ENCODE data around the gene IL5RA.

The IL5RA gene

DNA sequence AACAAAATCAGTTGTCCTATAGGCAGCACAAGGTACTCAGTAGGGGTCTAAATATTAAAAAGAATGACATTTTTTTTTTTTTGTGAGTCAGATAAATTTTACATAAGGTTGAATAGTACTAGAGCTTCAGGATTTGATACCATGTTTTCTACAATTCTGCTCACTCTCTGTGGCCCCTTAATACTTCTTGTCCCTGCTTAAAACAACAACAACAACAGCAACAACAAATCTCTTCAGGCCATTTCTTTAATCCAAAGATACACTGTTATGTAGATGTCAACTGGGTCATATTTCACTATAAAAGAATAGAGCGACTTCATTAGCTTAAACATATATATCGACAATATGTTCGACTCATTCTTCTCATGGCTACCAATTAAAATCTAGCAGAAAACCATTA, 3.0 kb downstream of the IL5RA start:
- no peak for DNase-seq

DNA sequence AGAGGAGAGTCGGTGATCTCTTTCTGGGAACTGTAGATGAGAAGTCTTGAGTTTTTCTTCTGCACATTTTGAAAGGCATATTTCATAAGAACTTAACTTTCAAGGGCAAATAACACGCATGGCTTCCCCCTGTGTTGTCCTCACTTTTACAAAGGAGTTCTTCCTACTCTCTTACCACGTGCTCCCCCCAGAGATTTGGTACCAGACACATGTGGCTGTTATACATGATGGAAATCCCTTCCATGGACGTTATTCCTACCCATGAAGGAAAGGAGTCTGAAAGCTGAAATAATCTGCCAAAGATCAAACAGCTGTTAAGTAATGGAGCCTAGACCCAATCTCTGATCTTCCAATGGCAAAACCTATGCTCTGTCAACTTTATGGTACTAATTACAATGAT, 4.4 kb downstream of the IL5RA start:
- DNase-seq, result no peak

DNA sequence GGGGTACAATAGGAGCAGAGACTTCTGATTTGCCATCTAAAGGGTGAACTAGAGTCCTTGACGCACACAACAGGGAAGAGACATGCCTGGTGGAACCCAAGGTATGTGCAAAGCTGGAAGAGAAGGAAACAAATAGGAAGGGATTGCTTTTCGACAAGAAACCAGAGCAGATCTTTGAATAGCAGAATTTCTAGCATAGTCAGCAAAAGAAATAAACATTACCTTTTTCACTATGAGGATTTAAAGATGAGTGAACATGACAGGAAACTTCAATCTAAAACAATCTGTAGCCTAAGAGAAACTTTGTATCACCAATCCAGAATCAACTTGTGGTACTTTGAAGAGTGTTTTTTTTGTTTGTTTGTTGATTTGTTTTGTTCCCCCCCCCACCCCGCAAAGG, 4.9 kb downstream of the IL5RA start:
- no peak for DNase-seq

DNA sequence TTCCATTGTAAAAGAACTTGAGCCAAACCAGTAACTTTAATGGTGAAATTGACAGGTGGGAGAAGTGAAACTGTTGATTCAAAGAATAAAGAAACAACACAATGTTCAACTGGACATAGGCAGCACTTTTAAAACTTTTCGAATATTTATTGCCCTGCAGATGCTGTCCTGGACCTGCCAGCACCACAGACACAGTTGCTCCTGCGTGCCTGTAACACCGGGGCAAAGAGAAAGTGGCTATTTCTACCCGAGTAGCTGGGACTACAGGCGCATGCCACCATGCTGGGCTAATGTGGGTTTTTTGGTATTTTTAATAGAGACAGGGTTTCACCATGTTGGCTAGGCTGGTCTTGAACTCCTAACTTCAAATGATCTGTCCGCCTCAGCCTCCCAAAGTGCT, 7.4 kb downstream of the IL5RA start:
- DNase-seq, result no peak

DNA sequence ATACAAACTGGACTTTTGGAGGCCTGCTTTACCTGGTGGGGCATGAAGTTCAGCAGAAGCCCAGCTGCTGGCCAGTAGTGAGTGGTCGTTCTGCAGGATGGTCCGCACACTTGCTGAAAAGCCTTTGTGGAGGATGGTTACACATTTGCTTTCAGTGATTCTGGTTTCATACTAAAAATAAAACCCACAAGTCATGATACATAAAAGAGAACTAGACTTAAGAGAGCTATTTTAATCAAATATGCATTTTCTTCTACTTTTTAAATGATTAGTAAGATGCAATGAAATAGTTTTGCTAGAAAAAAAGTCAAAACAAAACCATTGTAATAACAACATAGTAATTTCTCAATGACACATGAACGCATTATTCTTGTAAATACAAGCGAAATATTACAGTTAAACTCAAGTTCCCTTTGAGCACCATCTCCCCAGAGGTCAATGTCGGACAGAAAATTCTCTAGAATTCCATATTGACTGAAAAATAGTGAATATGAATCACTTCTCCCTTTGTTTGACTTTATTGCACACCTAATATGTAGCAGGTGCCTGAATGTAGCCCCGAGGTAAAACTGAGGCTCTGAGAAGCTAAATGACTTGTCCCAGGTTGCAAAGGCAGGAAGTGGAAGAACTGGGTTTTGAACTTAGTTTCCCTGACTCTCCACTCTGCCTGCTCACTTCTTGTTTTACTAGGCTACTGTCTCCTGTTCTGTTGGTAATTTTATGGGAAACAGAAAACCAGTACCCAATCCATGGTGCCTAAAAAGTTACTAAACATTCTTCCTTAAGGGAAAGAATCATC, 8.3 kb downstream of the IL5RA start:
- no peak for DNase-seq

DNA sequence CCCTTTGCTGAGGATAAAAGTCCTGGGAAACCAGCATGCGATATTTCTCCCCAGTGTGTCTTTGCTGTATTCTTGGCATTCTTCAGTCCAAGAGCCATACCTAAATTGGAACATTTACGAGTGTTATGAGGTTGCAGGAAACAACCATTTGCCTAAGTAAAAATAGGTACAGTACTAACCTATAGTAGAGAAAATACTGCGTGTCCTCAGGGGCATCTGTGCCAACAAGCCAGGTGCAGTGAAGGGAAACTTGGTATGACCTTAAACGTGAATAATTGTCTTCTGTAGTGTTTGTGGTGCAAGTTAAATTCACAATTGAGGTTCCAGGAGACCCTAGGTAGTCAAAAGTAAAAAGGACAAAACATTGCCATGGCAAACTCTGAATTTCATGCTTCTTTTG, 12.2 kb downstream of the IL5RA start:
- DNase-seq, result no peak

DNA sequence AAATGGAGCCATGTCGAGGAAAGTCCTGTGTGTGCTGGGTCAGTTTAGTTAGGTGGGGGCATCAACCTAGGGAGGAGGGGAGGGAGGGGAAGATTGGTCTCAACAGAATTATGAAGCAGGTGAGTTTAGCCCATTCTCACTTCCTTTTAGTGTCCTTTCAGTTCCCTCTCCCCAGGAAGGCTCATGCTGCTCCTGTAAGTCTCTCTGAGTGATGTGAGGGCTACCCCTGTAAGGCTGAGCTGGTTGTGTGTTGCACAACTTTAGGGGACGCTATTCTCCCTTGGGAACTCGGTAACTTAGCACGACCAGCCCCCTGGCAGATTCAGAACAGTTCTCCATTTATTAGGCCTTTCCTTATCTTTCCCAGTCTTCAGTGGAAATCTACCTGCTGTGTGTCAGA, 21.2 kb downstream of the IL5RA start:
- no peak for DNase-seq

DNA sequence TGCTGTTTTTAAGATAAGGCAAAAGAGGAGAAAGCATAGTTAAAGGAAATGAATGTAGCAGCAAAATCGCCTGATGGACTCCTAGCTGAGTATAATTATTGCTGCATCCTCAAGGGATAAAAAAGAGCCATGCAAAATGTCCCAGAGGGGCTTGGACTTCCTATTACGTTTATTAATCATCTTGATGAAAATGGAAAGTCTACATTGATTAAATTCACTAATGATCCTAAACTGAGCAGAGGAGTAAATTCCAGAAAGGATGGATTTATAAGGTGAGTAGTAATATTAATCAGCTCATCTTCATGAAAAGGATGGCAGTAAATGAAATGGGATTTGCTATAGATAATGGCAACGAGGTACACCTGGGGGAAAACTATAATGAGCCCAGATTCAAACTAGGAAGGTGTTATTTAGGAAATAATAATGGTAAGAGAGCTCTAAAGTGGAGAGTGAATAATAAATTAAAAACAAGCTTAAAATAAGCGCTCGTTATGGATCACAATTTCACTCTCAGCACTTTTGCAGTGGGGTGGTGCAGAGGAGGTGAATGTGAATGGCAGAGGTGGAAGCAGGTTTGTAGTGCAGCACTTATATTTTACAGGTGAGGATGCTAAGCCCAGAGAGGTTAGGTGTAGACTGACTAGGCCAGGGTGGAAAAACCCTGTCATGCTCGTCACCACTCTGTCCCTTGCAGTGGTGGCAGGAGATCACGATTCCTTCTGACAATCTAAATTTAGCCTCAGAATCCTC, 22.3 kb downstream of the IL5RA start:
- DNase-seq, result no peak

DNA sequence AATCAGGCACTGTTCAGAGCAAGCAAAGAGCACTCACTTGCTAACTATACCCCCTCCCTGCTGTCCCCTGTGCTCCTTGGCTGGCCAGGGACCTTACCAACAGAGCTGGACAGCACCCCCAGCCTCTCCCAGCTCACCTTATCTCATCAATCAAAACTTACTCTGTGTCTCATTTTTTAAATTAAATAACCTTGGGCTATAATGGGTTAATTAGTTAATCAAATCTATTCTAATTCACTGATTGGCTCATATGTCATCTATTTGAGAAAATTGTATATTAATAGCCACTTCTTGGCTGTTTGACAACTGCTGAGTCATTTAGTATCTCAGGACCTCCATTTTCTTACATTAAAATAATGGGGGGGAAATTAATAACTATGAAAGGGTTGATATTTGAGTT, 22.9 kb downstream of the IL5RA start:
- DNase-seq, result no peak

DNA sequence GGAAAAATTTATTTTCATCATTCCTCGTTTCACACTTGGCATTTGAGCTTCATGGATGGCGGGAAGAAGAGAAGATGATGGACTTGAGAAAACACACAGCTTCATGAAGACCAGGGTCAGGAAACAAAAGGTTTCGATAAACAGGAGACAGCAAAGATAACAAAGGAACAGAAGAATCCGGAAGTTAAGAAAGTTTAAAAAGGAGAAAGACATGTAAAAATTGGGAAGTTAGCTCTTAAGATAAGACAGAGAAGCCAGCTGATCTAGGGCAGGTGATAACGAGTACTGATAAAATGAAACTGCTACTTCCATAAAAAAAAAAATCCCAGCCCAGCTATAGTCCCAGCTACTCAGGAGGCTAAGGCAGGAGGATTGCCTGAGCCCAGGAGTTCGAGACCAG, 23.9 kb downstream of the IL5RA start:
- DNase-seq, result no peak

DNA sequence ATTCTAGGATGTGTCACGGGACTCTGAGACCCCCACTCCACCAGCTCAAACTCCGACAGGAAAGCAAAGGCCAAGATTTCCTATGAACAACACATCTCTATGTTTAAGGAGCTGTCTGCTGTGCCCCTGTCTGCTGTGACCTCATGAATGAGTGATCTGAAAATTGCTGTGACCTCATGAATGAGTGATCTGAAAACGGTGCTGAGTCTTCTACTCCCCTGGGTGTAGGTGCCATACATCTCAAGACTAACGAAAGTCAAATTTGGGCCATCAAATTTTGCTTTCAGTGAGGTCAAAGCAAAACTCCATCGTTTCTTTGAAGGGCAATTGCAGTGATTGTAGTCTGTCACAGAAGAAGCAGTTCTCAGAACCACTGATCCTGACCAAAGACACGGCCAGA, 24.4 kb downstream of the IL5RA start:
- no peak for DNase-seq

DNA sequence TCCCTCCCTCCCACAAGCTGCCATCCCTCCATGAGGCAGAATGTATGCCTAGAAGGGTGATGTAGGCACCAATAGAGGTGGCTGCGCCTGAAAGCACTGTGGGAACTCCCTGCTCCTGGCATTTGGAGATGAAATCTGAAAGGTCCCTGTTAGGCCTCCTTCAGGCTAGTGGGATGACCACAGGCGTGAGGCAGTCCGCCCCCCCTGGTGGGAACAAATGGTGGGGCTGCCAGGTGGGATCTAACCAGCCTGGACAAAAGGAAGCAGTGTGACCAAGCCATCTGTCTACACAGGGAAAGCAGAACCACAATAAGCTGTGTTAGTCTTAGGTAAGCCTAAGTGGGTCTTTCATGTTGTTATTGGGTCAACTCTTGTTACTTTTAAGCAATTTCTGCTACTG, 25.3 kb downstream of the IL5RA start:
- no peak for DNase-seq

DNA sequence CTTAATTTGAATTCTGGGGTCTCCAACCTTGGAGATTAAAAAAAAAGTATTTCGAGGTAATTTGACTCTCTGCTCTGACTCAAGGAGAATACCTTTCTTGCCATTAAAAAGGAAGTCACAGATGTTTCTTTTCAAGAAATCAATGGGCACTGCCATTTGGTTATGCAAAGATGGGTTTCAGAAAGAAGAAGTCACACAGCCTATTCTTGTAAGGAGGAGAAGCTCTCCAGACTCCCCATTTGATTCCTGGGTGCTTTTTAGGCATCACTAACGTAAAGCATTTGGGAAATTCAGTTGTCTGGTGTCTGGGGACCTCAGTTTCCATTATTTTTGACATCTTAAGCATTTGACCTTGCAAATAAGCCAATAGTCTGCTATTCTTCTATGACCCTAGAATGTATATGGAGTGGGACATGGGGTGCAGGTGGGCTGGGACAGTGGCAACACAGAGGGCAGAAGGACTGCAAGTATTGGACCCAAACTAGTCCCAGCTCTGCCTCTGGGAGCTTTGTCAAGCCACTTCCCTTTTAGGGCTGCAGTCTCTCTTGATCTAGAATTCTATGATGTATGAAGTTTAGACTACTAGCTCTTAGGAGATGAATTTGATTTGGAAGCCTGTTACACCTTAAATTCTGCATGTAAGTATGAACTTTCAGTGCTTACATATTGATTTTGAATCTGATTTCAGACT, 27.8 kb downstream of the IL5RA start:
- DNase-seq, result no peak

DNA sequence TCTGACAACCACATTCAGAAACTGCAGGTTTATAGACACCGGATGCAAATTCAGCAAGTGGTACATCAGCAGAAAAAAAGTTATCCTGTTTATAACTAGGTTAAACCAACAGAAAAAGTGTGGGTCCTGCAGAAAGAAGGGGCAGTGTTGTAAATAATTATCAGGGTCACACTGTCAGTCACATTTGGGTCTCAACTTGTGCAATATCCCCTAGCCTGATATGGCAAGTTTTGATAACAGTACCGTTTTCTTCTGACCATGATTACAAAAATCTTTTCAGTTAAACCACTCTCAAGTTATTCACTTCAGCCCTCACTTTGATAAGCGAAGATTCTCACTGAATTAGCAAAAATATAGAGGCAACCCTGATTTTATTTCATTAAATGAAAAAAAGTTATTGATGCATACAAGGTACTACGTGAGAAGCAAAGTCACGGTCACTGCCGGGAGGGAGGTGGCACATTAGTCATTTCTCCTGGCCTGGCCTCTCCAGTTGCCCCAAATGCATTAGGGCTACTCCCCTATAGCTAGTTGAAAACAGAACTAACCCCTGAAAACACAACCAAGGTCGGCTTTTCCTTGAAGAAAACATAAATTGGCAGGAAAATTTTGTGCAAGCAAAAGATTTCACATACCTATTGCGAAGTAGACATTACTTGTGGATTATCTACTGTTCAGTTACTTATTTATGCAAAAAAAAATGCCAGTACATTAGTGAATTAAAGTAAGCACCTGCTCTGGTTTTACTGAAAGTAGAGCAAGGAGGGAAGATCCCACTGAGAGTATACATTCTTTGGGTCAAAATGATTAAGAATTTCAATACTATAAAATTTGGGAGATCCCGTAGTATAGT, 28.6 kb downstream of the IL5RA start:
- DNase-seq, result no peak

DNA sequence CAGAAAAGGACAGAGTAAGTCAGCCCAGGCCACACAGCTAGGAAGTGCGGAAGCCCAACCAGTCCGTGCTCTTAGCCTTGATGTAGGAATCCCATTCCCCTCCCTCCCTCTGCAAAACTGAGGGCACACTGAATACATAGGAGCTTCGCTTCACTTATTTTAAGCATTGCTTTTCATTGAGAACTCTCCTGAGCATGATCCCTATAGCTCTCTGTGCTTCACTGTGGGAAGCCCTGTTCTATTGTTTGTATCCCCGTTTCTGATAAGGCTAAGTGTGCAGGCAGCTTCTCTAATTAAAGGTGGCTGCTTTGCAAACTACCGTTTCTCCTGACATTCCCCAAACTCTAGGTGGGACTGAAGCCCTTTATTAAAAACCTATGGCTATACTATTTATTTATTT, 29.9 kb downstream of the IL5RA start:
- no peak for DNase-seq

DNA sequence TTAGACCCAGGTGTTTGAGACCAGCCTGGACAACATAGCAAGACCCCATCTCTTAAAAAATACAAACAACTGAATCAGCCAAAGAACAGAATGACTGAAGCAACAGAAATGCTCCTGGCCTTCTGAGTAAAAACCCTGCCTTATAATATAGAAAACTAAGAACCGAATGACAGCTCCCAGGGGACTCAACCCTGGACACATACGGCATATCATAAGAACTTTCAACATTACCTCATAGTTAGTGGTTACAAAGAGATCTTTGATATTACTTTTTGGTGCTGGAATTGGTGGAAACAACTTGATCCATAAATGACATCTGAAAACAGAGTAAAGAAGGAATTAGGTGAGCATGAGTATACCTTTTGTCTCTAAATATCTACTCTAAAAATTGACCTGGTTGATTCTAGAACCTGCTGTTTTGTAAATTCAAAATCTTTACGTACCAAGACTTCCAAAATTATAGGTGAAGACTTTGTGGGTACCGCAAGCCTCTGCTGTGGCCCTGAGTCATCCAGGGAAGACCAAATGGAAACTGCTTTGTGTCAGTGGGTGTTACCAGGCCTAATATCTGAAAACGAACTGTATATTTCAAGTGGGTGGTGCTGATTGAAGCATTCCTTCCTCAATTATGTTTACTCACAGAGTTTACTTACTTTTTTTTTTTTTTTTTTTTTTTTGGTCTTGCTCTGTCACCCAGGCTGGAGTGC, 35.5 kb downstream of the IL5RA start:
- DNase-seq, result no peak

DNA sequence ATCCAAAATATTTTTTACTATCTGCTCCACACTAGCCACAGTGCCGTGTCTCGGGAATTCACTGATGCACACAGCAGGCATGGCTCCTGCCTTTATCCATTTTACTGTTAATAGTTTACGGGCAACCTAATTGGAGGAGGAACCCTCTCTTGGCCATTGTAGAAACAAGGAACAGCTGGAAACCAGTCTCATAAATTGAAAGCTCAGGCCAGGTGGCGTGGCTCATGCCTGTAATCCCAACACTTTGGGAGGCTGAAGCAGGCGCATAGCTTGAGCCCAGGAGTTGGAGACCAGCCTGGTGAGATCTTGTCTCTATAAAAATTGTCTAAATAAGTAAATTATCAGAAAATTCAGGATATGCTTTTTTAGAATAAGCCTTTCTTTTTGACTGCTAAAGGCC, 39.0 kb downstream of the IL5RA start:
- no peak for DNase-seq

DNA sequence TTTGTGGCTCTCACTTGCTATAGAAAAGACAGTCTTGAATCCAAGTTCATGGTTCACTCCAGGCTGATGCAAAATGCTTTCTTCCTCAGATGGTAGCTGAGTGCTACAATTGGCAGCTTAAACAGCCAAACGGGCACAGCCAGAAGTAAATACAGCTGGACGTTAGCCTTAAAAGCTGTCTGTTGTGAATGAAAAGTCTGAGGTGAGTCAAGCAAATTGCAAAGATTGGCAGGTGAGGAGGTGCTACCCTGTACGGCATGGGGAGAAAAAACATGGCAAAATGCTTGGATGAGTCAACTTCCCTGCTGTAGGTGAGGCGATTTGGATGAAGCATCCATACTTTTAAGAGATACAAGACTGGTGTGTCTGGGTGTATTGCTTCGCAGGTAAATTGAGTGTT, 40.5 kb downstream of the IL5RA start:
- DNase-seq, result no peak

DNA sequence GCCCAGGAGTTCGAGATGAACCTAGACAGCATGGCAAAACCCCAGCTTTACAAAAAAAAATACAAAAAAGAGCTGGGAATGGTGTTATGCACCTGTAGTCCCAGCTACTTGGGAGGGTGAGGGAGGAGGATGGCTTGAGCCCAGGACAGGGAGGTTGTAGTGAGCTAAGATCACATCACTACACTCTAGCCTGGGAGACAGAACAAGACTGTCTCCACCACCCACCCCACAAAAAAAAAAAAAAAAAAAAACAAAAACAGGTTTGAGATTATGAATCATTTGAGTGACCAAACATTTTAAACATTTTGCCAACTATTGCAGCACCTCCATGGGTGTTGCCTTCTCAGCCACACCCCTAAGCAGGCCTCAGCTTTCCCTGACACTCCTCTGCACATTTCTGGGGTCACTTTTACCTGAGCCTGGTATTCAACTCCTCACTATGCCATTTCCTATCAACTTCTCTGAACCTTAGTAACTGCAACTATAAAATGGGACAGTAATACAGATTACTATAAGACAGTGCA, 41.8 kb downstream of the IL5RA start:
- DNase-seq, result no peak

DNA sequence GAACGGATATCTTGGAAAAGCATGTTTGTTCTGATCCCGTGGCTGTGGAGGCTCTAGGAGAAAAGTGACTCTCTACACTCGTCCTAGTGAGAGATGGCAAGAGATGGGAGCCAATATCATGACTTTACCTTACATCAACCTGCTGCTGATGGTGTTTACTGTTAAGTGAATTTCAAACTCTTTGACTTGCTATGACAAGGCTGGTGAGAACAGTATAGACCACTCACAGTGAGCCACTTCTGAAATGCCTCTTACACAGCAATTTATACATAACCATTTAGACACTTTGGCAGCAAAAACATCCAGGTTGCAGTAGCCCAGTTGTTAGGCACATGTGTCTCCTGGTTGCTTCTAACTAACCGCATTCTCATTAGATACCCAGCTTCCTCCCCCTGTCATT, 43.3 kb downstream of the IL5RA start:
- no peak for DNase-seq

DNA sequence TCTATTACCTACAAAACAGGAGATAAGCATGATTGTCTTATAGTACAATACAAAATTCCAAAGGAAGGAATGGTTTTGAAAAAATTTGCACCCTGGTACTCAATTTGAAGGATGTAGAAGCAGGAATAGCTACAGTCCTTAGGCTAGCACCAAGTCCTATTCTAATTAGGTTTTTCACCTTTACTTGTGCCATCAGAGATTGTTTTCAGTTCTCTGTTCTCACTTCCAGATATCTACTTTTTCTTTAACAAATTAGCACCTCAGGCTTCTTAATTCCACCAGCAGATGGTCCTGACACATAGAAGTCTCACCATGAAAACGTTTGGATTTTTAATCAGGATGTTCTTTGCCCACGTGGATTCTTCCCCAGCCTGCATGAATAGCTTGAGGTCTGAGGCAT, 43.8 kb downstream of the IL5RA start:
- DNase-seq, result no peak

DNA sequence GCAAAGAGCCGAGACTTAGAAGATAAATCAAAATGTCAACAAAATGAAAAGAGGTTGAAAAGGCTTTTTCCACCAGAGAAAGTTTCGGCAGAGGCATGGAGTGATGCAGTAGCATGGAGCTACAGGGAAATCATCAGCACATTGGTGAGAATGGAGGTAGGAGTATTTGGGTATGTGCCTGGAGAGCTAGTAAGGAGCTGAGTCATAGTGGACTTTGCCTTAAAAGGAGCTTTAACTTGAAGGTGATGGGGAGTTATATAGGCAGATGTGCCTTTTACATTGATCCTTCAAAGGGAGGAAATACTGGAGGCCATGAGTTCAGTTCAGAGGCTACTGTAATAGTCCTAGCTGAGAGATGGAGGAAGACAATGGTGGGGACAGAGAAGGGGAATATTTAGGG, 44.3 kb downstream of the IL5RA start:
- no peak for DNase-seq
